IMR-90 (cell line): ENCODE measurements around the gene WBP2NL.

ENCODE experiments used
- BHLHE40 ChIP-seq: fragments of 150-350 bp; IDR thresholded peaks from 2 replicates; pipeline ENCODE4 v1.6.1; 2016; ENCODE audit warnings: mild to moderate bottlenecking, low read depth, low read length
- CEBPB ChIP-seq: IDR thresholded peaks from 2 replicates; pipeline ENCODE4 v1.6.1; 2012; ENCODE audit warnings: low read depth, low read length, improper control_type of control experiment
- CHD1 ChIP-seq: IDR thresholded peaks from 2 replicates; pipeline ENCODE4 v1.6.1; 2012; ENCODE audit warnings: low read depth, low read length, improper control_type of control experiment
- FOS ChIP-seq: fragments of 150-350 bp; IDR thresholded peaks from 2 replicates; pipeline ENCODE4 v1.6.1; 2016; ENCODE audit warnings: low read depth, low read length
- MAZ ChIP-seq: IDR thresholded peaks from 2 replicates; pipeline ENCODE4 v1.6.1; 2012; ENCODE audit warnings: low read depth, mild to moderate bottlenecking, low read length, improper control_type of control experiment, moderate library complexity, borderline replicate concordance
- MXI1 ChIP-seq: IDR thresholded peaks from 2 replicates; pipeline ENCODE4 v1.6.1; 2012; ENCODE audit warnings: low read depth, mild to moderate bottlenecking, low read length, moderate library complexity, borderline replicate concordance
- NFE2L2 ChIP-seq: fragments of 150-350 bp; IDR thresholded peaks from 2 replicates; pipeline ENCODE4 v1.6.1; 2016; ENCODE audit warnings: low read depth, mild to moderate bottlenecking, low read length
- POLR2A ChIP-seq: IDR thresholded peaks from 2 replicates; pipeline ENCODE4 v1.6.1; 2012; ENCODE audit warnings: mild to moderate bottlenecking, low read depth, low read length
- RAD21 ChIP-seq: IDR thresholded peaks from 2 replicates; pipeline ENCODE4 v1.6.1; 2012; ENCODE audit warnings: low read length, improper control_type of control experiment
- RFX5 ChIP-seq: IDR thresholded peaks from 2 replicates; pipeline ENCODE4 v1.8.0; 2012; ENCODE audit warnings: low read depth, mild to moderate bottlenecking, low read length, moderate library complexity
- TF ChIP-seq, protein P1 (sequence below): conservative IDR thresholded peaks from 2 replicates; pipeline ENCODE4 v1.5.1; 2012; ENCODE audit warnings: mild to moderate bottlenecking, low read depth, low read length, improper control_type of control experiment
- TF ChIP-seq, protein P2 (sequence below): fragments of 150-350 bp; IDR thresholded peaks from 2 replicates; pipeline ENCODE4 v1.6.1; 2016; ENCODE audit warnings: low read depth, mild to moderate bottlenecking, low read length, moderate library complexity, borderline replicate concordance

DNA sequence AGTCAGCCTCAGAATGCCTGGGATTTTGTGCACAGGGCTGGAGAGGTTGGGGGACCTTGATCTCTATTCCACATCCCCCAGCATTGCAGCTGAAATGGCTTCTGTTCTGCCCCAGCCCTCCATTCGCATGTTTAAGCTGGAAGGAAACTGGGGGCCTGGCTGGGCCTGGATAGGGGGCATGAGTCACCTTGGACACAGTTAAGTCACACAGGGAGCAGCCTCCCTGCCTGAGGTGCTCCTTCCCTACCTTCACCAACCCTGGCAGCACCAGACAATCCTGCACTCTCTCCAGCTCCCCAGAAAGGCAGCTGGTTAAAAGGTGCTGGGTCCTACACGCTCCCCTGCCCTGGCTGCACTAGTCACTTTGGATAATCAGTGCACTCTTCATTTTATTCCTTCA lies 45.9 kb upstream of the WBP2NL start:
- TF ChIP-seq, protein P1, sequence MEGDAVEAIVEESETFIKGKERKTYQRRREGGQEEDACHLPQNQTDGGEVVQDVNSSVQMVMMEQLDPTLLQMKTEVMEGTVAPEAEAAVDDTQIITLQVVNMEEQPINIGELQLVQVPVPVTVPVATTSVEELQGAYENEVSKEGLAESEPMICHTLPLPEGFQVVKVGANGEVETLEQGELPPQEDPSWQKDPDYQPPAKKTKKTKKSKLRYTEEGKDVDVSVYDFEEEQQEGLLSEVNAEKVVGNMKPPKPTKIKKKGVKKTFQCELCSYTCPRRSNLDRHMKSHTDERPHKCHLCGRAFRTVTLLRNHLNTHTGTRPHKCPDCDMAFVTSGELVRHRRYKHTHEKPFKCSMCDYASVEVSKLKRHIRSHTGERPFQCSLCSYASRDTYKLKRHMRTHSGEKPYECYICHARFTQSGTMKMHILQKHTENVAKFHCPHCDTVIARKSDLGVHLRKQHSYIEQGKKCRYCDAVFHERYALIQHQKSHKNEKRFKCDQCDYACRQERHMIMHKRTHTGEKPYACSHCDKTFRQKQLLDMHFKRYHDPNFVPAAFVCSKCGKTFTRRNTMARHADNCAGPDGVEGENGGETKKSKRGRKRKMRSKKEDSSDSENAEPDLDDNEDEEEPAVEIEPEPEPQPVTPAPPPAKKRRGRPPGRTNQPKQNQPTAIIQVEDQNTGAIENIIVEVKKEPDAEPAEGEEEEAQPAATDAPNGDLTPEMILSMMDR, result no peak
- TF ChIP-seq FOS, result no peak
- no peak for TF ChIP-seq RAD21
- no peak for TF ChIP-seq MAZ
- TF ChIP-seq, protein P2, sequence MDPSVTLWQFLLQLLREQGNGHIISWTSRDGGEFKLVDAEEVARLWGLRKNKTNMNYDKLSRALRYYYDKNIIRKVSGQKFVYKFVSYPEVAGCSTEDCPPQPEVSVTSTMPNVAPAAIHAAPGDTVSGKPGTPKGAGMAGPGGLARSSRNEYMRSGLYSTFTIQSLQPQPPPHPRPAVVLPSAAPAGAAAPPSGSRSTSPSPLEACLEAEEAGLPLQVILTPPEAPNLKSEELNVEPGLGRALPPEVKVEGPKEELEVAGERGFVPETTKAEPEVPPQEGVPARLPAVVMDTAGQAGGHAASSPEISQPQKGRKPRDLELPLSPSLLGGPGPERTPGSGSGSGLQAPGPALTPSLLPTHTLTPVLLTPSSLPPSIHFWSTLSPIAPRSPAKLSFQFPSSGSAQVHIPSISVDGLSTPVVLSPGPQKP, result no peak
- TF ChIP-seq POLR2A, result no peak
- TF ChIP-seq RFX5, result no peak
- TF ChIP-seq BHLHE40, result no peak
- TF ChIP-seq MXI1, result no peak
- no peak for TF ChIP-seq NFE2L2
- TF ChIP-seq CHD1, result no peak
- no peak for TF ChIP-seq CEBPB
